Measurements from ENCODE around the gene ACSBG1. TPM values are rescaled to one million over a fixed set of nuclear protein-coding genes. Genes with fewer than 3 reads are reported as not detected.
"Not testable (repeated sequence)": the region's sequence is repeated elsewhere in the genome, so short reads cannot be mapped to it uniquely, and the experiment has no call there.

Gene ACSBG1
- total RNA-seq, 1 donor from 2014 or later, result 0.13 TPM

- Mint-ChIP-seq H3K27ac (ENCODE audit: unreplicated experiment) (no peak overlapping the region), H3K27me3 (ENCODE audit: unreplicated experiment) (no peaks in the 10 kb centered on the region), H3K4me1 (ENCODE audit: unreplicated experiment) (no peaks in the 10 kb centered on the region), H3K9me3 (ENCODE audit: unreplicated experiment) (no peaks in the 10 kb centered on the region), H3K36me3 (ENCODE audit: low read depth, unreplicated experiment) (no peaks in the 10 kb centered on the region), H3K4me3 (ENCODE audit: unreplicated experiment) (no peak overlapping the region)
- DNase-seq (ENCODE audit: low spot score), result no peak
- no peak for TF ChIP-seq CTCF (IDR thresholded peaks at IDR 0.05; ENCODE audit: unreplicated experiment)
Observed at GRCh38 chr15:78156653-78157052, 77.7 kb downstream of the ACSBG1 start.

- no peaks in the 10 kb centered on the region for H3K4me1 Mint-ChIP-seq (ENCODE audit: unreplicated experiment)
- DNase-seq (ENCODE audit: low spot score), result no peak
- H3K4me3 Mint-ChIP-seq (ENCODE audit: unreplicated experiment), result no peak overlapping the region
- no peaks in the 10 kb centered on the region for H3K36me3 Mint-ChIP-seq (ENCODE audit: low read depth, unreplicated experiment)
- H3K27ac Mint-ChIP-seq (ENCODE audit: unreplicated experiment), result no peak overlapping the region
- H3K9me3 Mint-ChIP-seq (ENCODE audit: unreplicated experiment), result no peaks in the 10 kb centered on the region
- TF ChIP-seq CTCF (IDR thresholded peaks at IDR 0.05; ENCODE audit: unreplicated experiment), result no peak
- no peaks in the 10 kb centered on the region for H3K27me3 Mint-ChIP-seq (ENCODE audit: unreplicated experiment)
Observed at GRCh38 chr15:78155355-78155939, 78.9 kb downstream of the ACSBG1 start.

DNA sequence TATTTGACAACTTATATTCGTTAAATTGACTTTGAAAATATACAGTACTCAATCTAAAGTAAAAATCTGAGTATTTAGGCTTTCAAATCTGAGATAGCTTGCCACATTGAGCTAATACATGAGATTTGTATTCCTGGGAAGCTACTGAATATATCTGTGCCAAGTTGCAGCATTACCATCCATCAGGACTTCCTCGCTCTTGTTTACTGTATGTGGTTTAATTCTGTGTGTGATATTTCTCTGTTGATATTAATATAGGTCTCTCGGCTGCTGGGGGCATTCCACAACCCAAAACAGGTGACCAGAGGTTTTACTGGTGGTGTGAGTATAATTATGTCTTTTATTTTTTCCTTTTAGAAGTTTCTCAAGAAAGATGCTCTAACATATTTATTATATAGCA, 79.4 kb downstream of the ACSBG1 start:
- no peak for DNase-seq (ENCODE audit: low spot score)
- no peak for TF ChIP-seq CTCF (IDR thresholded peaks at IDR 0.05; ENCODE audit: unreplicated experiment)
- no peak overlapping the region for H3K4me3 Mint-ChIP-seq (ENCODE audit: unreplicated experiment)
- no peaks in the 10 kb centered on the region for H3K4me1 Mint-ChIP-seq (ENCODE audit: unreplicated experiment)
- peaks cover 3% of the 10 kb centered on the region for H3K27me3 Mint-ChIP-seq (ENCODE audit: unreplicated experiment)
- no peaks in the 10 kb centered on the region for H3K36me3 Mint-ChIP-seq (ENCODE audit: low read depth, unreplicated experiment)
- no peak overlapping the region for H3K27ac Mint-ChIP-seq (ENCODE audit: unreplicated experiment)
- no peaks in the 10 kb centered on the region for H3K9me3 Mint-ChIP-seq (ENCODE audit: unreplicated experiment)

DNA sequence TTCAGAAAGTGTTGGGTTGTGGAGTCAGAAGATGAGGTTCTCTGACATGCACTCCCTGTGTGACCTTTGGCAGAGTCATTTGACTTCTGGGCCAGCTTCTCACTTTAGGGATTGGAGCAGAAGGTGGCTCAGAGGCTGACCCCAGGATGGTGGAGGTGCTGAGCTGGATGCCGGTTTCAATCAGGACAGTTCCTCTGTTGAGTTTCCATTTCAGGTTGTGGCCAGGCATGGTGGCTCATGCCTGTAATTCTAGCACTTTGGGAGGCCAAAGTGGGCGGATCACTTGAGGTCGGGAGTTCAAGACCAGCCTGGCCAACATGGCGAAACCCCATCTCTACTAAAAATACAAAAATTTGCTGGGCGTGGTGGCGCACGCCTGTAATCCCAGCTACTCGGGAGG, 83.3 kb downstream of the ACSBG1 start:
- not testable (repeated sequence) for H3K4me1 Mint-ChIP-seq (ENCODE audit: unreplicated experiment); H3K4me3 Mint-ChIP-seq (ENCODE audit: unreplicated experiment); H3K36me3 Mint-ChIP-seq (ENCODE audit: low read depth, unreplicated experiment); H3K27ac Mint-ChIP-seq (ENCODE audit: unreplicated experiment); DNase-seq (ENCODE audit: low spot score); H3K27me3 Mint-ChIP-seq (ENCODE audit: unreplicated experiment); H3K9me3 Mint-ChIP-seq (ENCODE audit: unreplicated experiment)

- H3K27ac Mint-ChIP-seq (ENCODE audit: unreplicated experiment), result no peak overlapping the region
- H3K9me3 Mint-ChIP-seq (ENCODE audit: unreplicated experiment), result no peaks in the 10 kb centered on the region
- H3K4me3 Mint-ChIP-seq (ENCODE audit: unreplicated experiment), result peak overlapping the region; percentile 92
- TF ChIP-seq CTCF (IDR thresholded peaks at IDR 0.05; ENCODE audit: unreplicated experiment), result no peak
- peaks cover 8% of the 10 kb centered on the region for H3K27me3 Mint-ChIP-seq (ENCODE audit: unreplicated experiment)
- DNase-seq (ENCODE audit: low spot score), result no peak
- H3K36me3 Mint-ChIP-seq (ENCODE audit: low read depth, unreplicated experiment), result peaks cover 3% of the 10 kb centered on the region
- H3K4me1 Mint-ChIP-seq (ENCODE audit: unreplicated experiment), result peaks cover 8% of the 10 kb centered on the region
Observed at GRCh38 chr15:78149805-78150751, 84.3 kb downstream of the ACSBG1 start.

All from endothelial cell (in vitro differentiated cells).